Activated CD4-positive, alpha-beta memory T cell treated with anti-CD3 and anti-CD28 coated beads, Interleukin-2, amount 10 ng/mL, durations not matched to agents 7 days and 5 days (primary cell): ENCODE results near the gene CLEC9A. TPM values are rescaled to one million over a fixed set of nuclear protein-coding genes. Genes with fewer than 3 reads are reported as not detected.

Experiments
- CTCF ChIA-PET: fragments of 350-600 bp; sonication (Branson Sonifier 250); formaldehyde crosslinking; loops from one replicate; lab custom pipeline; 2021; ENCODE audit warnings: antibody characterized with exemption, inconsistent platforms; lab: Charles Lee
- POLR2A ChIA-PET: fragments of 350-600 bp; sonication (Branson Sonifier 250); formaldehyde crosslinking; loops from one replicate; lab custom pipeline; 2021; ENCODE audit warnings: antibody characterized with exemption; lab: Charles Lee
- DNase-seq: peaks from one replicate; pipeline ENCODE4 v3.0.0-alpha.2; 2020
- H3K27ac Mint-ChIP-seq: one replicate; pipeline ENCODE4 v1.8.0; 2021; ENCODE audit warnings: mild to moderate bottlenecking, mixed read lengths
- H3K27me3 Mint-ChIP-seq: one replicate; pipeline ENCODE4 v1.8.0; 2021; ENCODE audit warnings: mixed read lengths
- H3K36me3 Mint-ChIP-seq: one replicate; pipeline ENCODE4 v1.8.0; 2021; ENCODE audit warnings: low read depth, mixed read lengths
- H3K4me1 Mint-ChIP-seq: one replicate; pipeline ENCODE4 v1.8.0; 2021; ENCODE audit warnings: mixed read lengths
- H3K4me3 Mint-ChIP-seq: one replicate; pipeline ENCODE4 v1.8.0; 2021; ENCODE audit warnings: mild to moderate bottlenecking, mixed read lengths
- H3K9me3 Mint-ChIP-seq: one replicate; pipeline ENCODE4 v1.8.0; 2021; ENCODE audit warnings: mixed read lengths
- total RNA-seq, 2 experiments: library from RNA; stranded (reverse); gene quantifications; one replicate each; pipeline ENCODE4 v1.2.3, GENCODE V29; 2021

Gene CLEC9A
- total RNA-seq, 2 experiments from 2014 or later = not detected

DNA sequence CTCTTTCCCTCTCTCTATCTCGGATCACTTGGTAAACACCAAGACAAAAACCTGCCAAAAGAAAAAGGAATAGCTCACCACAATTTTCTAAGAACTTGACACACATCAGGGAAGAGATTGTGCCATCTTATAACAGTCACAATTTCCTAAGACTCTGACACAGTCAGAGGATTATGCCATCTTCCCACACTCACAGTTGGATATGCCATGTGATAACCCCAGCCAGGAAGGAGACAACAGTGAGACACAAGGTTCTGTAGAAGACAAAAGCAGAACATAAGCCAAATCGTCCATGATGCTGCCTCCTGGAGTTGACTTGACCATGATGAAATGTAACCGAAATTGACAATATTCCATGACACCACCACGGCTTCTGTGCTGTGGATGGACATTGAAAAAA is 2.8 kb upstream of the CLEC9A start:
- Mint-ChIP-seq H3K4me3 (no peak overlapping the region), H3K27ac (no peak overlapping the region), H3K4me1 (no peaks in the 10 kb centered on the region), H3K27me3 (peaks cover 13% of the 10 kb centered on the region), H3K9me3 (no peaks in the 10 kb centered on the region), H3K36me3 (no peaks in the 10 kb centered on the region)
- ChIA-PET CTCF (no interaction called here), POLR2A (no interaction called here)
- no peak for DNase-seq

GRCh38 chr12:10031321-10031720 is 839 bp downstream of the CLEC9A start:
- CTCF ChIA-PET = no interaction called here
- Mint-ChIP-seq H3K27ac (no peak overlapping the region), H3K27me3 (peaks cover 9% of the 10 kb centered on the region), H3K9me3 (no peaks in the 10 kb centered on the region), H3K4me1 (no peaks in the 10 kb centered on the region), H3K4me3 (no peak overlapping the region), H3K36me3 (no peaks in the 10 kb centered on the region)
- DNase-seq = no peak
- POLR2A ChIA-PET = no interaction called here

- Mint-ChIP-seq H3K27ac (no peak overlapping the region), H3K9me3 (no peaks in the 10 kb centered on the region), H3K4me1 (no peaks in the 10 kb centered on the region), H3K4me3 (no peak overlapping the region), H3K36me3 (no peaks in the 10 kb centered on the region), H3K27me3 (peaks cover 14% of the 10 kb centered on the region)
- ChIA-PET POLR2A (no interaction called here), CTCF (interaction anchor here (1.1 kb wide), 1 partner anchor 13 kb away, joined by 3 read pairs; no protein-coding TSS in a partner anchor)
- no peak for DNase-seq
Measured at GRCh38 chr12:10031771-10032175, 1.3 kb downstream of the CLEC9A start.

GRCh38 chr12:10033783-10034545 is 3.5 kb downstream of the CLEC9A start:
- H3K27me3 Mint-ChIP-seq = peaks cover 11% of the 10 kb centered on the region
- no peak for DNase-seq
- CTCF ChIA-PET = interaction anchor here (1.0 to 1.1 kb wide), 2 partner anchors 11 to 106 kb away, joined by 4 to 10 read pairs; no protein-coding TSS in a partner anchor
- H3K4me3 Mint-ChIP-seq = no peak overlapping the region
- no peaks in the 10 kb centered on the region for H3K9me3 Mint-ChIP-seq
- H3K36me3 Mint-ChIP-seq = no peaks in the 10 kb centered on the region
- H3K4me1 Mint-ChIP-seq = no peaks in the 10 kb centered on the region
- POLR2A ChIA-PET = no interaction called here
- no peak overlapping the region for H3K27ac Mint-ChIP-seq

DNA sequence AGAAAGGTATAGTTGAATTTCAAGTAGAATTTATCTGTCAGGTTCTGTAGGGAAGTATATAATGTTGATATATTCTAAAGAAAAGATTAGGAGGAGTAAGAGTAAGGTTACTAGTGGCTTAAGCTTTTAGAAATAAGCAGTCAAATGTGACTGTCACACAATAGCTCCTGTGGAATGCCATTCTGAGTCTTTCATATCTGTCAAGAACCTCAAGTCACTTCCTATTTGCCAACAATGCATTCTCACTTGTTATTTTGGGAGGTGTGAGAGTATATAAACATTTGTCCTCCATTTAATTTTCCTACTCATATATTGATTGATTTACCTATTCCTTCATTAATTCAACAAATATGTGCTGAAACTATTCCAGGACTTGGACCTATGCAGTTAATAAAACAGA is 11.7 kb downstream of the CLEC9A start:
- Mint-ChIP-seq H3K4me1 (no peaks in the 10 kb centered on the region), H3K4me3 (no peak overlapping the region), H3K27me3 (peaks cover 42% of the 10 kb centered on the region), H3K9me3 (no peaks in the 10 kb centered on the region), H3K27ac (no peak overlapping the region), H3K36me3 (no peaks in the 10 kb centered on the region)
- POLR2A ChIA-PET = no interaction called here
- DNase-seq = no peak
- CTCF ChIA-PET = interaction anchor here (1.4 kb wide), 1 partner anchor 15 kb away, joined by 4 read pairs; no protein-coding TSS in a partner anchor

GRCh38 chr12:10048526-10048925 is 18.0 kb downstream of the CLEC9A start:
- DNase-seq = no peak
- ChIA-PET CTCF (no interaction called here), POLR2A (no interaction called here)
- no peaks in the 10 kb centered on the region for H3K9me3 Mint-ChIP-seq
- no peaks in the 10 kb centered on the region for H3K36me3 Mint-ChIP-seq
- no peak overlapping the region for H3K4me3 Mint-ChIP-seq
- H3K27me3 Mint-ChIP-seq = peaks cover 49% of the 10 kb centered on the region
- no peak overlapping the region for H3K27ac Mint-ChIP-seq
- H3K4me1 Mint-ChIP-seq = peaks cover 12% of the 10 kb centered on the region

- Mint-ChIP-seq H3K9me3 (no peaks in the 10 kb centered on the region), H3K36me3 (no peaks in the 10 kb centered on the region), H3K27ac (no peak overlapping the region), H3K4me1 (peaks cover 12% of the 10 kb centered on the region), H3K4me3 (no peak overlapping the region), H3K27me3 (peaks cover 40% of the 10 kb centered on the region)
- ChIA-PET CTCF (interaction anchor here (1.2 kb wide), 1 partner anchor 12 kb away, joined by 4 read pairs; no protein-coding TSS in a partner anchor), POLR2A (no interaction called here)
- no peak for DNase-seq
Measured at GRCh38 chr12:10052193-10052913, 21.9 kb downstream of the CLEC9A start.

DNA sequence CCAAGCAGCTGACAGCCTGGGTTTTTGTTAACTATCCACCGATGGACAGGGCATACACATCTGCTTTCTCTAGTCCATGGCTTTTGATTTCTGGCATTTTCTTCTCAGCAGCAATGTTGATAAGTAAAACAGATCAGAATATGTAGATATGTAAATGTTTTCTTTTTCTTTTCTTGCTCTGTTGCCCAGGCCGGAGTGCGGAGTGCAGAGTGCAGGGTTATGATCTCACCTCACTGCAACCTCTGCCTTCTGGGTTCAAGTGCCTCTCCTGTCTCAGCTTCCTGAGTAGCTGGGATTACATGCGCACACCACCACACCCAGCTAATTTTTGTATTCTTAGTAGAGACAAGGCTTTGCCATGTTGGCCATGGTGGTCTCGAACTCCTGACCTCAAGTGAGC is 27.9 kb downstream of the CLEC9A start:
- H3K36me3 Mint-ChIP-seq = no peaks in the 10 kb centered on the region
- no peaks in the 10 kb centered on the region for H3K4me1 Mint-ChIP-seq
- peaks cover 29% of the 10 kb centered on the region for H3K27me3 Mint-ChIP-seq
- H3K9me3 Mint-ChIP-seq = no peaks in the 10 kb centered on the region
- no peak overlapping the region for H3K4me3 Mint-ChIP-seq
- no peak for DNase-seq
- CTCF ChIA-PET = no interaction called here
- no peak overlapping the region for H3K27ac Mint-ChIP-seq
- POLR2A ChIA-PET = no interaction called here

- H3K36me3 Mint-ChIP-seq = no peaks in the 10 kb centered on the region
- POLR2A ChIA-PET = no interaction called here
Measured at GRCh38 chr12:10065241-10065640, 34.8 kb downstream of the CLEC9A start.

GRCh38 chr12:10067264-10067663 is 36.8 kb downstream of the CLEC9A start:
- no peaks in the 10 kb centered on the region for H3K36me3 Mint-ChIP-seq
- no peak for DNase-seq
- ChIA-PET POLR2A (no interaction called here), CTCF (no interaction called here)
- H3K4me1 Mint-ChIP-seq = peaks cover 14% of the 10 kb centered on the region
- H3K9me3 Mint-ChIP-seq = no peaks in the 10 kb centered on the region
- no peak overlapping the region for H3K4me3 Mint-ChIP-seq
- no peak overlapping the region for H3K27ac Mint-ChIP-seq
- peaks cover 39% of the 10 kb centered on the region for H3K27me3 Mint-ChIP-seq

More at GRCh38 chr12:10065241-10065640, 34.8 kb downstream of the CLEC9A start:
- H3K4me3 Mint-ChIP-seq = no peak overlapping the region
- H3K27ac Mint-ChIP-seq = no peak overlapping the region
- peaks cover 38% of the 10 kb centered on the region for H3K27me3 Mint-ChIP-seq
- no peaks in the 10 kb centered on the region for H3K9me3 Mint-ChIP-seq
- CTCF ChIA-PET = interaction anchor here (1.2 kb wide), 1 partner anchor 14 kb away, joined by 4 read pairs; no protein-coding TSS in a partner anchor
- no peak for DNase-seq
- peaks cover 14% of the 10 kb centered on the region for H3K4me1 Mint-ChIP-seq

GRCh38 chr12:10067942-10068341 is 37.5 kb downstream of the CLEC9A start:
- DNase-seq = no peak
- Mint-ChIP-seq H3K4me1 (peaks cover 14% of the 10 kb centered on the region), H3K36me3 (no peaks in the 10 kb centered on the region), H3K4me3 (no peak overlapping the region), H3K27ac (no peak overlapping the region), H3K27me3 (peaks cover 43% of the 10 kb centered on the region), H3K9me3 (no peaks in the 10 kb centered on the region)
- ChIA-PET POLR2A (no interaction called here), CTCF (interaction anchor here (1.2 kb wide), 1 partner anchor 18 kb away, joined by 3 read pairs; no protein-coding TSS in a partner anchor)

- ChIA-PET CTCF (interaction anchor here (1.2 kb wide), 1 partner anchor 19 kb away, joined by 3 read pairs; no protein-coding TSS in a partner anchor), POLR2A (no interaction called here)
- H3K36me3 Mint-ChIP-seq = no peaks in the 10 kb centered on the region
- H3K27me3 Mint-ChIP-seq = peaks cover 43% of the 10 kb centered on the region
- no peaks in the 10 kb centered on the region for H3K9me3 Mint-ChIP-seq
- no peak overlapping the region for H3K4me3 Mint-ChIP-seq
- no peak for DNase-seq
- peaks cover 14% of the 10 kb centered on the region for H3K4me1 Mint-ChIP-seq
- H3K27ac Mint-ChIP-seq = no peak overlapping the region
Measured at GRCh38 chr12:10068644-10069043, 38.2 kb downstream of the CLEC9A start.

- Mint-ChIP-seq H3K4me3 (no peak overlapping the region), H3K27me3 (peaks cover 43% of the 10 kb centered on the region), H3K4me1 (peaks cover 14% of the 10 kb centered on the region), H3K27ac (no peak overlapping the region), H3K36me3 (no peaks in the 10 kb centered on the region), H3K9me3 (no peaks in the 10 kb centered on the region)
- DNase-seq = no peak
- CTCF ChIA-PET = interaction anchor here (1.2 kb wide), 1 partner anchor 19 kb away, joined by 3 read pairs; no protein-coding TSS in a partner anchor
- POLR2A ChIA-PET = no interaction called here
Measured at GRCh38 chr12:10069099-10069498, 38.6 kb downstream of the CLEC9A start.
